ENCODE measurements around the gene ETFA.

Gene ETFA

DNA sequence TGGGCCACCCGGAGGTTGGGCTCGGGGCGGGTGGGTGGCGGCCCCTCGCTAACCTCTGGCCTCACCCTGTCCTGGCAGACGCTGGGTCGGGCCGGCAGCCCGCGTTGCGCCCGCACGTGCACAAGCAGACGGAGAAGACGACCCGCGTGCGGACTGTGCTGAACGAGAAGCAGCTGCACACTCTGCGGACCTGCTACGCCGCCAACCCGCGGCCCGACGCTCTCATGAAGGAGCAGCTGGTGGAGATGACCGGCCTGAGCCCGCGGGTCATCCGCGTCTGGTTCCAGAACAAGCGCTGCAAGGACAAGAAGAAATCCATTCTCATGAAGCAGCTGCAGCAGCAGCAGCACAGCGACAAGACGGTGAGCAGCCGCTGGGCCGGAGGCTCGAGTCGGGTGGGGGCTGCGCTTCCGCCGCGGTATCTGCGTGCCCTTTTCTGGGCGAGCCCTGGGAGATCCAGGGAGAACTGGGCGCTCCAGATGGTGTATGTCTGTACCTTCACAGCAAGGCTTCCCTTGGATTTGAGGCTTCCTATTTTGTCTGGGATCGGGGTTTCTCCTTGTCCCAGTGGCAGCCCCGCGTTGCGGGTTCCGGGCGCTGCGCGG is 29.0 kb upstream of the ETFA start:
- peak; percentile 21 for DNase-seq (ENCODE audit: low spot score)

DNA sequence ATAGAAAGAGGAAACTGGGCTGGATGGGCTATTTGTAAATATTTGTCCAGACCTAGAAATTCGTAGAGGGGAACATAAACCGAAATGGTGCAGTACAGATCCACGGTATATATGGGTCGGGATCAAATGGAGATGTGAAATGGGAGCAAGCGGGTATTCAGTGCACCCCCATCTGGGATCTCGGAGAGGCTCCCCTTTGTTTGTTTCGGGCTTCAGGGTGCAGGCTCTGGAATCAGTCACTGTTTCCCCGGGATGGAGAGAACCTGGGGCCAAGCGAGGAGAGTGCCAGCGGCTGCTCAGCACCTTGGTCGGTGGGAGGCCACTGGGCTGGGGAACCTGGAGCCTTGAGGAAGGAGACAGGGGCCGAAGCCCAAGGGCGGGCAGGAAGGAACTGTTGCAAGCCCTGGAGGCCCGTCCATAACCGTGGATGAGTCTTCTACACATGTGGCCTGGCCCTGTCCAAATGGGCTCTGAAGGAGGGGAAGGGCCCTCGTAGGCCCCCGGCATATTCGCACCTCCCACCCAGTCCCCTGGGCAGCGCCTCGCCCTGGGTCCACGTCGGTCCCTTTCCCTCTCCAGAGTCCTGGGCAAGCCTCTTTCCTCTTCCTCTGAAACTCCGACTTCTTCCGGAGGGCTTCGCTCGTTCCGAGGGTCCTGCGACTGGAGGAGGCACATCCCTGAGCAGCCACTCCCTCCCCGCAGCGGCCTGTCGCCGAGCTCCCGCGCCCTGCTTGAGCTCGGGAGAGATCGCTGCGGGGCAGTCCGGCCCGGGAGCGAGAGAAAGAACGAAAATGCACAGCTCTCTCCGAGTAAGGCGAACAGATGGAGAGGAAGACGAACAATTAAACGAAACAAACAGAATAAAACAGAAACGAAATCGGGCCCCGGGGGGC is 28.3 kb upstream of the ETFA start:
- no peak for DNase-seq (ENCODE audit: low spot score)

DNA sequence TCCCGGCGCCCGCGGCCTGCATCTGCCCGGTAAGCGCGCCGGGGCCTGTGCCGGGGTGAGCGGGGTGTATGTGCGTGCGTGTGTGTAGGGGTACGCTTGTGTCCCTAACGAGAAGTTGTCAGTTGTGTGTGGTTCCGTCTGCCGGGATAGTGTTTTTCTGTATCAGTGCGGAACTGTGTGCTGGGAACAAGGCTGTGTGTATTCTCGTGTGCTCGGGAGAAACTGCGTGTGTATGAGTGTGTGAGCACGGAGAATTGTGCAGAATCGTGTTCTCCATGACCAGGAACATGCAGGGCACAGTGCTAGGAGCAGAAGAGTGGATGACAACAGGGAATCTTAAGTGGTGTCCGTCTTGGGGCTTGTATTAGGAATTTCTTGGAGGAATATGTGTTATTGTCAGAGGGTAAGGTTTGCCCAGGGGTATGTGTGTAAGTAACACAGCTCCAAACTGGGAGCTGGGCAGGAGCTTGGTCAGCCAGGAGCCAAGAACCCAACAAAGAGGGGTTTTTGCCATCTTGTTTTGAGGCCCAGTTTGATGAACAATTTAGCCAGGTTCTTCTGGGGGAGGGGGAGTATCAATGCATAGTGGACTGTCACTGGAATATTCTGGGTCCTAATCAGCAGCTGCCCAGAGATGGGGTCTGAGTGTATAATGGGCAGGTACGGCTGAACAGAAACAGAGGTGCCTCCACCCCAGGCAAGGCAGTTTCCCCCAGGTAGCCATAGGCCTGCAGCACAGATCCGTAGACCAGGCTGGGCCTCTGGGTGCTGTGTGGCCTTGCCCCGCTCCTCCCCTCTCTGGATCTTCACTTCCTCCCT is 27.4 kb upstream of the ETFA start:
- DNase-seq (ENCODE audit: low spot score), result no peak

DNA sequence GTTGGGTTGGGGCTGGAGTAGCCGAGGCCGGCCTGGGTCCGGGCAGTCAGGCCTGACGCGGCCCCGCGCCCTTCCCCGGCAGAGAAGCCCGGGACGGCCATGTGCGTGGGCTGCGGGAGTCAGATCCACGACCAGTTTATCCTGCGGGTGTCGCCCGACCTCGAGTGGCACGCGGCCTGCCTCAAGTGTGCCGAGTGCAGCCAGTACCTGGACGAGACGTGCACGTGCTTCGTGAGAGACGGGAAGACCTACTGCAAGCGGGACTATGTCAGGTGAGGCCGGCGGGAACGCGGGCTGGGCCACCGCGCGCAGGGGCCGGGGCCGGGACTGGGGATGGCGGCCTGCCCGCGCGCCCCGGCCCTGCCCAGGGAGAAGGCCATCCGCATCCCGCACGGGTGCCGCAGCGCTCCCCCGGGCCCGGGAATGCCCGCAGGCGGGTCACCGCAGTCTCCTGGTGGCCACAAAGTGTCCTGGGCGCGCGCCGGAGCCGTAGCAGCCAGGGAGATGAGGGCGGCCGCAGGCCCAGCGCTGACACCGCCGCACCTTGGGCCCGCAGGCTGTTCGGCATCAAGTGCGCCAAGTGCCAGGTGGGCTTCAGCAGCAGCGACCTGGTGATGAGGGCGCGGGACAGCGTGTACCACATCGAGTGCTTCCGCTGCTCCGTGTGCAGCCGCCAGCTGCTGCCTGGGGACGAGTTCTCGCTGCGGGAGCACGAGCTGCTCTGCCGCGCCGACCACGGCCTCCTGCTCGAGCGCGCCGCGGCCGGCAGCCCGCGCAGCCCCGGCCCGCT is 26.6 kb upstream of the ETFA start:
- DNase-seq (ENCODE audit: low spot score), result no peak

DNA sequence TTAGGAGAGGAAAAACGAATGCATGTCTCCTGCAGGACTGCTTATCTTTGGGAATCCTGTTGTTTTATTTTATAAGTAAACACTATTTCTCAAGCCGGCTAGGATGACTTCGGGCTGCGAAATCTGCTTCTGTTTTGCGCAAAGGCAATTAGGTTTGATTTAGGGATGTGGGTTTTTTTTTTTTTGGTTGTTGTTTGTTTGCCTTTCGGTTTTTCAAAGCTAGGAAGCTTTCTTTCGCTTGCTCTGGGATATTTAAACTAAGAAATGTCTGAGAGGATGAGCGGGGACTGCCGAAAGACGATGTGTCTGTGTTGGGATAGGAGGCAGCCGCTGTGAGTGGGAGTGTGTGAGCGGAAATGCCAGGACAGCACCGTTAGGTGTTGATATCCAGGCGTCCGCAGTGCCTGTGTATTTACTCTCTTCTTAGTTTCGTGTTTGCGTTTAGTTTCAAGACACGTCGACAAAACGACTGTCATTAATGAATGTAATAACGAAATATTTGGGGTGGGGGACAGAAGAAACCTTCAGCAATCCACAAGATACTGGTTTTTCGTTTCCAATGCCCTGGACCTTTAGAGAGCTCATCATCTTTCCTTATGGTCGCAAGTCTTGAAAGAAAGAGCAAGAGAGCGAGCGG is 25.9 kb upstream of the ETFA start:
- no peak for DNase-seq (ENCODE audit: low spot score)

DNA sequence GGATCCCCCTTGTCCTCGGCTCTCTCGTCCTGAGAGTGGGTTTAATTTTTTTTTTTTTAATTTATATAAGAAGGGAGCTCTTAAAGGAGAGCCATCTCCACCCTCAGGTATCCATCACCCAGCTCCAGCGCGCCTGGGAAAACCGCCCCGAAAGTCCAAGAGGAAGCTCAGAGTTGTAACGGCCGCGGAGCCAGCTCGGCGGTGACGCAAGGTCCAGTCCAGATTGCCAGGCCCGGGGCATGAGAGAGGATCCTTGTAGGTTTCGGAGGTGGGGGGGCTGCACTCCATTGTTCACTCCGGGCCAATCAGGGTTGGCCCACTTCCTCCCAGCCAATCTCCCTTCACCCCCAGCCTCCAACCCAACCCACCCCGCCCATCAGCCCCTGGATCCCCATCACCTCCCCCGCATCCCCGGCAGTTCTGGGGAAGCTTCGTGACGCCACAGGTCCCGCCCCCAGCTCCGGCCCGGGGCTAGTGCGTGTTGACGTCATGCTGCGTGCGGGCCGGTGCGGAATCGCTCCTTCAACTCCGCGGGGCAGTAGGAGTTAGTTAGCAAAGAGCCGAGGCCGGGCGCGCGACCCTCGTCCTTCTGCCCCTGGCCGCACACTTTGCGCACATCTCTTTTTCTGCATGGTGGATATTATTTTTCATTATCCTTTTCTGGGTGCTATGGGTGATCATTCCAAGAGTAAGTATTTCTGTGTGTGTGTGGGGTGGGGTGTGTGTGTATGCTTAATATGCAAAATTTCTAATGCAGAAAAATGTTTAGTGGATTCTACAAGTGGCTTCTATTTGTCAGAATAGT is 25.2 kb upstream of the ETFA start, which contains the start of gene ISL2:
ISL2 (plus strand) TSS at position 520 of the 805 bp plus-strand sequence; CDS start at position 631, 111 bp downstream.
- DNase-seq (ENCODE audit: low spot score), result peak; percentile 65

DNA sequence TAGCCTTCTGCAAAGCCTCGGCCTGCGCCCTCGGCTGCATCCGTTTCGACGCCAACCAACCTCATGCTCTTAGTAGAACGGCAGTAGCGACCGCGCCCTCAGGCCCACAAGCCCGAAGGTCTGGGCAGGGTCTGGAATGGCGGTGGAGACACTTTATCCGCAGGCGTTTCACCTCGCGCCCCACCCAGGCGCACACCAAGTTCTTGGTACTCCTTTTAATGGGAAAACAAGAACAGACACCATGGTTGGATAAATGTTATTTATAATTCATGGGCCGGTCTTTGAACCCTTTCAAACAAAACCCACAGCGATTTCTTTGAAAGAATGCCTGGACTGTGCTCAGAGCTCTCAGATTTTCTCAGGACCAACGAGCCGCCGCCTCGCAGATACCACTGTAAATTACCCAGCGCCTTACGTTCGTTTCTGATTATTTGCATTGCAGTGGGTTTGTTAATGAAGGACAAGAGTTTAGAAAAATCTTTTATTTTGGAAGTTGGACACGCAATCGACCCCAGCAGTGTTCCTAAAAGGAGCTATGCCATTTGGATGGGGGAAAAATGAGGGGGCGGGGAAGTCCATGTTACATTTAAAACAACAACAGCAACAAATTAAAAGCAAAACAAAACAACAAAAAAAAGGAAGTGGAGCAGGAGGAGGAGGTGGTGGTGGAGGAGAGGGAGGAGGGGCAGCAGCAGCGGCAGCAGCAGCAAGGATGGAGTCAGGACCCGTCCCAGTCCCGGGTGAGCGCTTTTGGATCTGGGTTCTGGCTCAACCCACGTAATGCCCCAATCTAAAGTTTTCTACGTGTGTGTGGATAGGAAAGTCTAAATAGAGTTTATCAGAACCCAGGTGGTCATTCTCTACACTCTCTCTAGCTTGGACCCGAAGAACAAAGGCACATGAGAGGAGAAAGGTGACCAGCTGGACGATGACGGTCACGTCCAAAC is 24.3 kb upstream of the ETFA start:
- DNase-seq (ENCODE audit: low spot score), result no peak

DNA sequence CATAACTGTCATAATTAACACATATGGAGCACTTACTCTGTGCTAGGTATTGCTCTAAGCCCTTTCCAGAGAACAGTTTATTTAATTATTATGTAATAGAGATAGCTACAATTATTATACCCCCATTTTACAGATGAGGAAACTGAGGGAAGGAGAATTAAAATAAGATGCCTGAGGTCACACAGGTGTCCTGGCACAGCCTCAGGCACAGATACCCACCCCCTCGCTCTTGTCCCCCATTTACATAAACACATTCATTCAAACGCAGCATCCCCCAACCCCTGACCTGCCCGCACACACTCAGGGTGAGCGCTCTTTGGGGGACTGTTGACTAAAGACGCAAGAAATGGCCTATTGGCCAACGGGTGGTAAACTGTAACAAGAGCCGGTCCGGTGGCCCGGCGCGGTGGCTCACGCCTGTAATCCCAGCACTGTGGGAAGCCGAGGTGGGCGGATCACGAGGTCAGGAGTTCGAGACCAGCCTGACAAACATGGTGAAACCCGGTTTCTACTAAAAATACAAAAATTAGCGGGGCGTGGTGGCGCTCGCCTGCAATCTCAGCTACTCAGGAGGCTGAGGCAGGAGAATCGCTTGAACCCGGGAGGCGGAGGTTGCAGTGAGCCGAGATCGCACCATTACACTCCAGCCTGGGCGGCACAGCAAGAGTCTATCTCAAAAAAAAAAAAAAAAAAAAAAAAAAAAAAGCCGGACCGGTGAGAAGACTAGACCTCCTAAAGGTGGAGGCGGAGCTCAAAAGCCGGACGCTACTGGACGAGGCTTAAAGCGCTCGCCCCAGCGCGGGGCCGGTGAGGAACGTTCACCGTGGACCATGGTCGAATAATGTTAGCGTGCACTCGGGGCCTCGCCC is 23.4 kb upstream of the ETFA start:
- no peak for DNase-seq (ENCODE audit: low spot score)

DNA sequence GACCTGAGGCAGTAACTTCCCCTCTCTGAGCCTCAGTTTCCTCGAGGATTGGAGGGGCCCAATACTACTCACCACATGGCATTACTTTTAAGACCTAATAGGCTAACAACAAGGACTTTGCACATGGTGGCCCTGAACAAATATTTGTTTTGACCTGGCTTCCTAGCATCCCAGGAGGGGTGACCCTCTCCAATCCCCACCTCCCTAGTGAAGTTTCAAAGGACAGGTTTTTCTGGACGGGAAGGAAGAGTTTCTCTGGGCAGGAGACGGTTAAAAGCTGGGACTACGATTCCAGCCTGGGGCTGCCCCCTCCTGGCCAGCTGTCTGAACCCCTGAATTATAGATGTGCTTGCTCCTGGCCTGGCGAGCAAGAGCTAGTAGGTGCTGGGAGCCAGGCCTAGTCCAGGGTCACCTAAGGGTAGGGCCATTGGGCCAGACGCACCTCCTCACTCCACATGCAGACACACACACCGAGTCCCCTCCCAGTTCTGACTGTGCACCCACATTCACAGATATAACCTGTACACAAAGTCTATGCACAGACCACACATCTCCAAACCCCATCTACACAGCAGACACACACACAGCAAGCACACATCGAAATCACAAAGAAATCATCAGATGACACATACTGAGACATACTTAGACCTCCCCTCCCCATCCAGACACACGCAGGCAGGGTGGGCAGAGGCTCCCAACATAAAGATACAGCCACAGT is 22.6 kb upstream of the ETFA start:
- DNase-seq (ENCODE audit: low spot score), result no peak

DNA sequence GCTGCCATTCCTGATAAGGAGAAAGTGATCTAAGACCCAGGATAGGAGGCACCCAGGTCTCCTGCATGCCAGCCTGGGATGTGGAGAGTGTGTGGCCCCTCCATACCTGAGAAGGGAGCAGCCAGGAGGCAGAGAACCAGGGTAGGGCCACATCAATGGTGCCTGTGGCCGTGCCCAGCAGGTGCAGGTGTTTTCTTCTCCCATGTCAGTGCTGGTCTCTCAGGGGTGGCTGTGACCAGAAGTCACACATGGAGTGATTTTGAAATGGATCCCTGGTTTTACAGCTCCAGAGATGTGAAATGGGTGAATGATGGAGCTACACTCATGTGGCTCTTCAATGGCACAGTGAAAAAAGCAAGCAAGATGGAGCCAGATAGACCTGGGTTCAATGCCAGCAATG is 22.0 kb upstream of the ETFA start:
- DNase-seq (ENCODE audit: low spot score), result no peak

DNA sequence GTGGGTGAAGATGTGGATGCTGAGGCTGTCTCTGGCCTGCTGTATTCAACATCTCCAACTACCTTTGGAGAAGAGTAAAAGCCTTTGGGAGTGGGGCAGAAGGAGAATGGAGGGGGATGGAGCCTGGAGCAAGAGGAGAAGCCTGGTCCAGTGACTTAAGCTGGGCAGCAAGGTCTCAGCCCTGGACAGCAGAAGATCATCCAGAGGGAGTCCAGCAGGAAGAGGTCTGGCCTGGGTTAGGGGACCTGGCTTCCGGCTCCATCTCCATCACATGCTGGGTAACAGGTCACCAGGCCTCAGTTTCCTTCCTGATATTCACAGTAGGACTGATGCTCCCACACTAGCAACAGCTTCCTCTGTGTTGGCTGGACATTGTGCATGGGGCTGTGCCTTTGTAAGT is 21.5 kb upstream of the ETFA start:
- no peak for DNase-seq (ENCODE audit: low spot score)

DNA sequence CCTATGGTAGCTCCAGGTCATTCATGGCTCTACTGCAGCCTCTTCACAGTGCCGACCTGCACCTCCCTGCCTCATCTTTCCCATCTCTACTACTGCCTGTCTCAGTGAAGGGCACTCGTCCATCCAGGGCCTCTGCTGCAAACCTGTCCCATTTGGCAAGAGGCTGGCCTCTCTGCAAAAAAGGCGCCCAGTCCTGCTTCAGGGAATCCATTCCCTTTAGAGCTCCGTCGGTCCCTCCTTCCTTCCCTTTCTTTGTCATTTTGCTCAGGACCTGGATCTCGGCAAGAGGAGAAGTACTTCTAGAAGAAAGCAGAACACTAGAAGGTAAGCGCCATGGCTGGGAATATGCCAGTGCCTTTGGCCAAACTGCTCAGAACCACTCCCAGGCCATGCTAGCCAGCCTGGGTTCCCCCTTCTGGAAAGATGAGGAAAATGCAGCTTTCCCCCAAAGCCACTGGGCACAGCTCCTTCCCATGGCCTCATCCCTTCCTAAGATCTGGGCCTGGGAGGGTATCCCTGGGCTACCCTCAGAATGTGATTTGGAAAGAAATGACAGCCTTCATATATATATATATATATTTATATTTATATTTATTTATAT is 18.9 kb upstream of the ETFA start:
- DNase-seq (ENCODE audit: low spot score), result peak; percentile 37

DNA sequence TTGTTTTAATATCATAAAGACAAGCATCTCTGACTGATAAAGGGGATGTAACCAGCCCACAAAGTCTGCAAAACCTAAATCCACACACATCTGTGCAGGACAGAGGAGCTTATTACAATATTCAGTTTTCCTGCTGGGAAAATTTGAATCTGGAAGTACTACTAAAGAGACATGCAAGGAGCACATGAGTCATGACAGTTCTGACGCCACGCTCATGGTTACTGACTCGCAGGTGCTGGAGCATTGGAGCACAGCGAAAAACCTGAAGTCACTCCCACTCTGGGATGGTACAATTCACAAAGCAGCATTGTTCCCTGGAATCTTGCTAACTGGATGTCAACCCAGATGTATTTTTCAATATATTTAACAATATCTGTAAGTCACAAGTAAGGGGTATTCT is 17.7 kb upstream of the ETFA start:
- peak; percentile 85 for DNase-seq (ENCODE audit: low spot score)

DNA sequence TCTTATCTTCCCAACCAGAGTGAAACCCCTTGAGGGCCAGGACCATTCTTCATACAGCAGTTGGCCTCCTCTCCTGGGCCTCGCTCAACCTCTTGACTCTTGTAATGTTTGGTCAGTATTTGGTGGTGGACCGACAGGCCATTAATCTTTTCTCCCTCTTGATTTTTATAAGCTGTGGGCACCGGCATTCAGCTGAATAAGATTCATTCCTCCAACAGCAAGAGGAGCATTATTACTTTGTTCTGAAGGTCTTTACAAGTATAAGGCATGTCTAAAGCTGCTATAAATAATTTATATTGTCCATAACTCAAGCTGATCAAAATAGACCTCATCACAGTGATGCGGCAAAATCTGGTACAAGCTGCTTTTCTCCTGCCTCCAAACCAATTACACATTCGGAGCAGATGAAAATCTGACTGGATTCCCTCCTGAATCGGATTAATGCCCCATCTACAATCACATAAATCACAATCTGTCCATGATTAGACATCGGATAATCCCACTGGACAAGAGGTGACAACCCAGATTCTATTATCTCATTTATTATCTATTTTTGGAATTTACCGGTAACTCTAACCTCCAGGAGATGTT is 16.9 kb upstream of the ETFA start:
- no peak for DNase-seq (ENCODE audit: low spot score)

DNA sequence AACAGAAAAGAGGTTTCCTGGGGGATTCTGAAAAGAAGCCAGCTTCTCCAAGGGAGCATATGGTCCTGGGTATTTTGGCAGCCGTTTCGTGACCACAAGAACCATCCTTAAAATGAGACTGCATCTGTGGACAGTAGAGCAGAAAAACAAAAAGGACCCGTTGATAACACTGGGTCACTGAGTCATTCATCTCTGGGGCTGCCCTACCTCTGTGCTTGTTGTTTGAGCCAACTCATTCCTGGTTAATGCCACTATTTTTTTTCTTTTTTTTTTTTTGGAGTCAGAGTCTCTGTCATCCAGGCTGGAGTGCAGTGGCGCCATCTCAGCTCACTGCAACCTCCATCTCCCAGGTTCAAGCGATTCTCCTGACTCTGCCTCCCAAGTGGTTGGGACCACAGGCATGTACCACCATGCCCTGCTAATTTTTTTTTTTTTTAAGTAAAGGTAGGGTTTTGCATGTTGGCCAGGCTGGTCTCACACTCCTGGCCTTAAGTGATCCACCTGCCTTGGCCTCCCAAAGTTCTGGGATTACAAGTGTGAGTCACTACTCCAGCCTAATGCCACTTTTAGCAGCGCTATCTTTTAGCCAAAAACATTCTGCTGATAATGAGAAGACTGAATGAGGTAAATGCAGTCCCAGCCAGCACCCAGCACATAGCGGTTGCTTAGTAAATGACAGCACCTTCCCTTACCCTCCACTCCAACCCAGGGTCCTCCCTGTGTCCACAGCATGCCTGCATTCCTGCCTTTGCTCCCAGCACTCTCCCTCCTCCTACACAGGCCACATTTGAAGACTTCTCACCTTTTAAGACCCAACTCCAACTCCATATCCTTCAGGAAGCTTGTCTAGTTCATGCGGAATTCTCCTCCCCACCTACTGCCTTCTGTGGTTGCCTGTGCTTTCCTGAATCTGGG is 16.2 kb upstream of the ETFA start:
- DNase-seq (ENCODE audit: low spot score), result no peak

DNA sequence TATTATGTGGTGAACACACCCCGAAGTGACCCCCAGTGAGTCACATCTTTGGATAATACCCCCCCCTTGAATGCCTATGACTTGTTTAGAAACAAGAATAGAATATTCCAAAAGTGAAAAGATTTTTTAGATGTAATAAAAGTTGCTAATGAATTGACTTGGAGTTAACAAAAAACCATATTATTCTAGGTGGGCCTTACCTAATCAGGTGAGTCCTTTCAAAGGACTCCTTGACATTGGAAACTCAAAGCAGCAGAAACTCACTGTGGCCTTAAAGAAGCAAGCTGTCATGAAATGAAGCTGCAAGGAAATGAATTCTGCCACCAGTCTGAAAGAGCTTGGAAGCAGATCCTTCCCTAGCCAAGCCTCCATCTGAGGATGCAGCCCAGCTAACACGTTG is 14.4 kb upstream of the ETFA start:
- DNase-seq (ENCODE audit: low spot score), result no peak
